PC-3 (cell line): ENCODE measurements around the gene NCOR2. TPM values are rescaled to one million over a fixed set of nuclear protein-coding genes. Genes with fewer than 3 reads are reported as not detected.

Experiments used
- ATAC-seq: fragments of 200-7000 bp; cut with Tn5 transposase; 2 replicates; pipeline ENCODE4 v1.9.1; 2020; ENCODE audit warnings: mild to moderate bottlenecking, moderate library complexity
- Bru-seq: library from RNA; stranded (reverse); fragments of 400-500 nt; gene quantifications from one replicate; lab custom pipeline; 2021; lab: Mats Ljungman, UMichigan
- BruChase-seq, 2 experiments: library from RNA; stranded (reverse); fragments of 400-500 nt; gene quantifications; one replicate each; lab custom pipeline; 2021; lab: Mats Ljungman, UMichigan
- BruUV-seq: library from RNA; stranded (reverse); fragments of 400-500 nt; replicated peaks from 2 replicates; lab custom pipeline; 2021; lab: Mats Ljungman, UMichigan
- CTCF ChIA-PET: fragments of 300-600 bp; sonication (Branson Sonifier 250); formaldehyde crosslinking; loops from one replicate; lab custom pipeline; 2022; ENCODE audit warnings: antibody characterized with exemption; lab: Charles Lee
- POLR2A ChIA-PET: fragments of 300-600 bp; sonication (Branson Sonifier 250); formaldehyde crosslinking; loops from one replicate; lab custom pipeline; 2022; ENCODE audit warnings: antibody characterized with exemption; ENCODE audit not compliant: unreplicated experiment; lab: Charles Lee
- DNase-seq: peaks from one replicate; pipeline ENCODE4 v3.0.0-alpha.2; 2015
- H2AFZ ChIP-seq: fragments of 300-600 bp; sonication (generic); 2 replicates; pipeline ENCODE4 v1.6.0; 2016; ENCODE audit warnings: antibody characterized with exemption, low read length
- H3F3A ChIP-seq: fragments of 300-600 bp; sonication (generic); one replicate; pipeline ENCODE4 v1.6.0; 2017; ENCODE audit warnings: antibody characterized with exemption, low read length, control low read depth, mild to moderate bottlenecking; ENCODE audit not compliant: unreplicated experiment
- H3K27ac ChIP-seq: fragments of 300-600 bp; sonication (generic); 2 replicates; pipeline ENCODE4 v1.5.1; 2016; ENCODE audit warnings: mild to moderate bottlenecking, low read length
- H3K27me3 ChIP-seq: fragments of 300-600 bp; sonication (generic); 2 replicates; pipeline ENCODE4 v1.6.1; 2016; ENCODE audit warnings: low read length, mixed read lengths
- H3K36me3 ChIP-seq: fragments of 300-600 bp; sonication (generic); 2 replicates; pipeline ENCODE4 v1.6.1; 2016; ENCODE audit warnings: low read depth, mixed run types, low read length, mixed read lengths
- H3K4me1 ChIP-seq: fragments of 300-600 bp; sonication (generic); 2 replicates; pipeline ENCODE4 v1.5.1; 2016; ENCODE audit warnings: low read length; ENCODE audit not compliant: insufficient read depth
- H3K4me2 ChIP-seq: fragments of 300-600 bp; sonication (generic); 2 replicates; pipeline ENCODE4 v1.6.0; 2016; ENCODE audit warnings: low read length
- H3K4me3 ChIP-seq: fragments of 300-600 bp; sonication (generic); 2 replicates; pipeline ENCODE4 v1.5.1; 2016; ENCODE audit warnings: mild to moderate bottlenecking, low read length, mixed read lengths
- H3K79me2 ChIP-seq: fragments of 300-600 bp; sonication (generic); 2 replicates; pipeline ENCODE4 v1.6.1; 2017; ENCODE audit warnings: low read length, mixed read lengths
- H3K9ac ChIP-seq: fragments of 300-600 bp; sonication (generic); 2 replicates; pipeline ENCODE4 v1.6.0; 2016; ENCODE audit warnings: mild to moderate bottlenecking, low read length
- H3K9me2 ChIP-seq: fragments of 300-600 bp; sonication (generic); replicated peaks from 2 replicates; pipeline ENCODE4 v1.6.1; 2016; ENCODE audit warnings: mixed run types, low read length, mixed read lengths
- H3K9me3 ChIP-seq: fragments of 300-600 bp; sonication (generic); 2 replicates; pipeline ENCODE4 v1.6.1; 2016; ENCODE audit warnings: low read length, mixed read lengths
- H4K20me1 ChIP-seq: fragments of 300-600 bp; sonication (generic); 2 replicates; pipeline ENCODE4 v1.6.1; 2016; ENCODE audit warnings: low read length, mixed read lengths
- CTCF ChIP-seq: fragments of 300-600 bp; sonication (generic); conservative IDR thresholded peaks from 2 replicates; pipeline ENCODE4 v1.5.1; 2017; ENCODE audit warnings: antibody characterized with exemption, low read depth, mild to moderate bottlenecking, low read length
- EZH2 ChIP-seq: fragments of 300-600 bp; sonication (generic); IDR thresholded peaks from one replicate; pipeline ENCODE4 v1.6.1; 2017; ENCODE audit warnings: antibody characterized with exemption, mild to moderate bottlenecking, low read length; ENCODE audit not compliant: unreplicated experiment
- EZH2phosphoT487 ChIP-seq: fragments of 300-600 bp; sonication (generic); IDR thresholded peaks from 2 replicates; pipeline ENCODE4 v1.6.1; 2018; ENCODE audit warnings: mild to moderate bottlenecking, antibody characterized with exemption, low read length, borderline replicate concordance
- intact Hi-C: fragments of 100-400 bp; cut with micrococcal nuclease; formaldehyde crosslinking; loops from 2 replicates; pipeline ENCODE4 v1.9.0; 2023
- long read RNA-seq: library from polyadenylated mRNA; unstranded; transcript quantifications from one replicate; pipeline ENCODE4 v2.0.0, GENCODE V29; 2021; ENCODE audit not compliant: unreplicated experiment
- total RNA-seq: library from RNA; depleted of rRNA; stranded (reverse); fragments of >200 nt; gene quantifications from 2 replicates; pipeline ENCODE4 v1.2.3, GENCODE V29; 2014; rRNA removed

The NCOR2 gene
- total RNA-seq (117 and 218 TPM in 2 replicates), Bru-seq, nascent RNA (percentile 79 among the genes with signal in this experiment), BruChase-seq, experiment 1, labeled RNA remaining after a 6-hour chase (percentile 79 among the genes with signal in this experiment), BruChase-seq, experiment 2, labeled RNA remaining after a 2-hour chase (percentile 79 among the genes with signal in this experiment)
- long read RNA-seq, partial matches to known transcripts = 146 of 334 reads
- long read RNA-seq, other reads (novel, unspliced or antisense) = 185 of 334 reads

- ATAC-seq (peak; percentile 20), DNase-seq (peak; percentile 10)
- Histone ChIP-seq H3K79me2 (peaks cover 49% of the 10 kb centered on the region), H3K4me1 (0 out of 2 replicates have a peak, but pooled peaks cover 8% of the 10 kb centered on the region), H2AFZ (peak within 1 kb of the TSS; percentile 84), H3K9ac (peak within 1 kb of the TSS; percentile 90), H3K4me3 (peak within 1 kb of the TSS; percentile 99), H3K4me2 (peak within 1 kb of the TSS; percentile 100), H3F3A (no peaks in the 10 kb centered on the region), H4K20me1 (peaks cover 31% of the 10 kb centered on the region), H3K9me2 (no peaks in the 10 kb centered on the region), H3K9me3 (no peaks in the 10 kb centered on the region), H3K27ac (peak within 1 kb of the TSS; percentile 59), H3K36me3 (no peaks in the 10 kb centered on the region), H3K27me3 (no peaks in the 10 kb centered on the region)
- POLR2A ChIA-PET = no interaction called here
- CTCF ChIA-PET = interaction anchor here (0.5 to 0.7 kb wide), 2 partner anchors 17 to 180 kb away, joined by 4 to 5 read pairs; no protein-coding TSS in a partner anchor
- no TSS peak for BruUV-seq
- intact Hi-C loops = loop anchor here (2.0 to 5.0 kb wide), 6 partner anchors 48 to 200 kb away; no protein-coding TSS in a partner anchor
- TF ChIP-seq CTCF = no peak
- TF ChIP-seq EZH2phosphoT487 = no peak
- TF ChIP-seq EZH2 = no peak
These were observed at the start of gene NCOR2 for GRCh38 chr12:124566997-124567672. Gene NCOR2 (minus strand): TSS chr12:124567612. CDS start chr12:124495251, 72,361 bp downstream.

GRCh38 chr12:124616394-124617221, 49.2 kb upstream of the NCOR2 start:
- Histone ChIP-seq H3K9ac (no peak overlapping the region), H3K27ac (no peak overlapping the region), H3K27me3 (no peaks in the 10 kb centered on the region), H2AFZ (no peak overlapping the region), H3K36me3 (no peaks in the 10 kb centered on the region), H3K4me1 (0 out of 2 replicates have a peak, but pooled peaks cover 6% of the 10 kb centered on the region), H3K4me3 (no peak overlapping the region), H3K79me2 (no peaks in the 10 kb centered on the region), H3K9me3 (peaks cover 4% of the 10 kb centered on the region; the same call in 1 of the 2 replicates), H3K9me2 (no peaks in the 10 kb centered on the region), H3F3A (no peaks in the 10 kb centered on the region), H4K20me1 (no peaks in the 10 kb centered on the region), H3K4me2 (no peak overlapping the region)
- CTCF ChIA-PET = no interaction called here
- DNase-seq = no peak
- POLR2A ChIA-PET = no interaction called here
- BruUV-seq = no TSS peak
- TF ChIP-seq EZH2phosphoT487 (no peak), EZH2 (no peak), CTCF (no peak)
- intact Hi-C loops = no loop called here
- ATAC-seq = no peak
